ENCODE results near the gene MAB21L2. TPM values are rescaled to one million over a fixed set of nuclear protein-coding genes. Genes with fewer than 3 reads are reported as not detected.

The MAB21L2 gene
- polyA plus RNA-seq, 3 donors, result not detected

DNA sequence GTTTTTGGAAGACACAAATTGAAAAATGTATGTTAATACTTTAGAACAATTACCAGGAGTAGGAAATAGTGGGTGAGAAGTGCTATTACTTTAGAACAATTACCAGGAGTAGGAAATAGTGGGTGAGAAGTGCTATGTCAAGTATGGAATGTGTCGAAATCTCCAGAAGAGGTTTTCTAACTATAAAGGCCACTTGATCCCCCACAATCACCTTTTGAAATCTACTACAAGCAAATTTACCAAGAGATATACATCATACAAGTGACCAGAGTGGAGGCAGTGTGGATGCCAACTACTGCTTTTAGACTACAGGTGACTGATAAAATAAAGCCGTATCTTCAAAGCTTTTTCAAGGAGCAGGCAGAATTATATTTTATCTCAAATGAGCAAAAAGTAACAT is 43.1 kb downstream of the MAB21L2 start:
- no peaks in the 10 kb centered on the region for H3K36me3 ChIP-seq (replicated peaks in 1 of 2; ENCODE audit: control insufficient read depth in 1 of 2, insufficient read depth in 2 of 2, low read length in 2 of 2)
- intact Hi-C loops (cut with micrococcal nuclease), result no loop called here
- no peak overlapping the region for H3K27ac ChIP-seq (ENCODE audit: low read depth in 1 of 2, low read length in 2 of 2)
- no peak for DNase-seq
- no peaks in the 10 kb centered on the region for H3K27me3 ChIP-seq (ENCODE audit: control insufficient read depth in 2 of 2, insufficient read depth in 2 of 2, low read length in 2 of 2)
- no peaks in the 10 kb centered on the region for H3K9me3 ChIP-seq (replicated peaks in 1 of 2; ENCODE audit: control insufficient read depth in 1 of 2, insufficient read depth in 1 of 2, low read length in 2 of 2)
- H3K79me2 ChIP-seq (ENCODE audit: insufficient read depth, low read length), result no peaks in the 10 kb centered on the region
- no peaks in the 10 kb centered on the region for H3K4me1 ChIP-seq (ENCODE audit: control insufficient read depth in 1 of 2, insufficient read depth in 2 of 2, low read length in 2 of 2)
- no peak overlapping the region for H3K4me2 ChIP-seq (replicated peaks; ENCODE audit: extremely low read depth, low read length, poor library complexity, severe bottlenecking)
- Mint-ChIP-seq H3K4me1 (no peaks in the 10 kb centered on the region), H3K36me3 (no peaks in the 10 kb centered on the region), H3K27ac (no peak overlapping the region), H3K27me3 (ENCODE audit: low read depth in 3 of 3) (peaks cover 0 to 2% (median 0%) of the 10 kb centered on the region in 3 donors), H3K9me3 (peaks cover 0 to 4% (median 2%) of the 10 kb centered on the region in 7 donors), H3K4me3 (no peak overlapping the region)
- no CpG with 5 or more reads among the region's 2 CpGs for WGBS (ENCODE audit: insufficient coverage)
- H3K4me3 ChIP-seq (replicated peaks in 1 of 3; ENCODE audit: low read depth in 2 of 3, low read length in 3 of 3), result no peak overlapping the region
- no peak for TF ChIP-seq CTCF (IDR thresholded peaks at IDR 0.05)
- H4K20me1 ChIP-seq (ENCODE audit: insufficient read depth, low read length), result no peaks in the 10 kb centered on the region
- no peak overlapping the region for H2AFZ ChIP-seq (ENCODE audit: insufficient read depth, low read depth, low read length, poor library complexity, severe bottlenecking)
- no peak overlapping the region for H3K9ac ChIP-seq (ENCODE audit: insufficient read depth, low read length, poor library complexity, severe bottlenecking)

DNA sequence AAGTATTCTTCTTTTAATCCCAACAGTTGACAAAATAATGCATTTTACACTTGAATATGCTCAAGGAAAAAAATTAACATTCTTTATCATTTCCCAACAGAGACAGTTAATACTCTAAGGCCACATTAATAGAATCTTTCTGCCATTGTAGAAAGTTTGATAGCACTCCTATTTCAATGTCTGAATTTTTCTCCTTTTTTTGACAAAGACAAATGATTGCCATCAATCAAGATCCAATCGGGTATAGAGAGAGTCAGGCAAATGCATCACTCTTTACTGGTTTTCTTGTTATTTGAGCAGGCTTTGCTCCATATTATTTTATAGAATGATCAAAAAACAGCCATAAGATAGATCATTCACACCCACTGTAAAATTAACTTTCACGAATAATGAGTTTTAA is 46.1 kb downstream of the MAB21L2 start:
- WGBS (ENCODE audit: insufficient coverage), result no CpG with 5 or more reads among the region's 2 CpGs

More for the DNA sequence above, 46.1 kb downstream of the MAB21L2 start:
- no peaks in the 10 kb centered on the region for H3K4me1 ChIP-seq (ENCODE audit: control insufficient read depth in 1 of 2, insufficient read depth in 2 of 2, low read length in 2 of 2)
- H4K20me1 ChIP-seq (ENCODE audit: insufficient read depth, low read length), result no peaks in the 10 kb centered on the region
- no peaks in the 10 kb centered on the region for H3K79me2 ChIP-seq (ENCODE audit: insufficient read depth, low read length)
- H3K4me1 Mint-ChIP-seq, result no peaks in the 10 kb centered on the region
- H2AFZ ChIP-seq (ENCODE audit: insufficient read depth, low read depth, low read length, poor library complexity, severe bottlenecking), result no peak overlapping the region
- no peaks in the 10 kb centered on the region for H3K36me3 Mint-ChIP-seq
- H3K9ac ChIP-seq (ENCODE audit: insufficient read depth, low read length, poor library complexity, severe bottlenecking), result no peak overlapping the region
- H3K9me3 ChIP-seq (replicated peaks in 1 of 2; ENCODE audit: control insufficient read depth in 1 of 2, insufficient read depth in 1 of 2, low read length in 2 of 2), result no peaks in the 10 kb centered on the region
- no peak overlapping the region for H3K4me3 ChIP-seq (replicated peaks in 1 of 3; ENCODE audit: low read depth in 2 of 3, low read length in 3 of 3)
- peaks cover 0 to 2% (median 0%) of the 10 kb centered on the region in 7 donors for H3K9me3 Mint-ChIP-seq
- H3K27ac Mint-ChIP-seq, result no peak overlapping the region
- no peak for DNase-seq
- intact Hi-C loops (cut with micrococcal nuclease), result no loop called here
- H3K27me3 ChIP-seq (ENCODE audit: control insufficient read depth in 2 of 2, insufficient read depth in 2 of 2, low read length in 2 of 2), result no peaks in the 10 kb centered on the region
- no peak for TF ChIP-seq CTCF (IDR thresholded peaks at IDR 0.05)
- no peaks in the 10 kb centered on the region for H3K36me3 ChIP-seq (replicated peaks in 1 of 2; ENCODE audit: control insufficient read depth in 1 of 2, insufficient read depth in 2 of 2, low read length in 2 of 2)
- H3K27ac ChIP-seq (ENCODE audit: low read depth in 1 of 2, low read length in 2 of 2), result no peak overlapping the region
- H3K4me3 Mint-ChIP-seq, result no peak overlapping the region
- H3K4me2 ChIP-seq (replicated peaks; ENCODE audit: extremely low read depth, low read length, poor library complexity, severe bottlenecking), result no peak overlapping the region
- H3K27me3 Mint-ChIP-seq (ENCODE audit: low read depth in 3 of 3), result peaks cover 0 to 2% (median 0%) of the 10 kb centered on the region in 3 donors
